ENCODE measurements around the gene DCP1B. TPM values are rescaled to one million over a fixed set of nuclear protein-coding genes. Genes with fewer than 3 reads are reported as not detected.

DCP1B gene
- total RNA-seq, 2 donors from 2014 or later: 18.3 to 35.4 TPM

DNA sequence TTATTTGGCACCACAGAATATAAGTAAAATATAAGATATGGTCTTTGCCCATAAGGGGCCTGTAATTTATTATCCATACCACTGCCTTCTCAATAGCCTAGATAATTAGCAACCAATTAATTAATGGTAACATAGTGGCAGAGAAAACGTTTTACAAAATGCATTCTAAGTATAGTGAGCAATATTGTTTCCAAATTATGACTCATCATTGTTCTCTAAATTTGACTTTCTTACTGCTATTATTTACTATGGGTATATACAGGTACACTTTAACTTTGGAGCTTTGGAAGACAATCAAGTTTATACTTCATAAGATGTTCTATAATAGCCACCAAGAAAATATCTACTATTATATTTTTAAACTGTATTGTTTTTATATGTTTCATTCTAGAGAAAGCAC lies 26.7 kb downstream of the DCP1B start:
- Mint-ChIP-seq H3K27me3 (ENCODE audit: insufficient read depth) (no peaks in the 10 kb centered on the region), H3K36me3 (ENCODE audit: low read depth) (peaks cover 15% of the 10 kb centered on the region), H3K4me3 (no peak overlapping the region), H3K4me1 (no peaks in the 10 kb centered on the region), H3K9me3 (no peaks in the 10 kb centered on the region), H3K27ac (no peak overlapping the region)
- no peak for DNase-seq
- WGBS, 2 experiments (ENCODE audit: insufficient coverage in 1 of 2, insufficient read length in 1 of 2): 86% methylated on average over 1 of the region's 1 CpG; no CpG with 5 or more reads in 1 of the 2 experiments
- TF ChIP-seq, protein P1, sequence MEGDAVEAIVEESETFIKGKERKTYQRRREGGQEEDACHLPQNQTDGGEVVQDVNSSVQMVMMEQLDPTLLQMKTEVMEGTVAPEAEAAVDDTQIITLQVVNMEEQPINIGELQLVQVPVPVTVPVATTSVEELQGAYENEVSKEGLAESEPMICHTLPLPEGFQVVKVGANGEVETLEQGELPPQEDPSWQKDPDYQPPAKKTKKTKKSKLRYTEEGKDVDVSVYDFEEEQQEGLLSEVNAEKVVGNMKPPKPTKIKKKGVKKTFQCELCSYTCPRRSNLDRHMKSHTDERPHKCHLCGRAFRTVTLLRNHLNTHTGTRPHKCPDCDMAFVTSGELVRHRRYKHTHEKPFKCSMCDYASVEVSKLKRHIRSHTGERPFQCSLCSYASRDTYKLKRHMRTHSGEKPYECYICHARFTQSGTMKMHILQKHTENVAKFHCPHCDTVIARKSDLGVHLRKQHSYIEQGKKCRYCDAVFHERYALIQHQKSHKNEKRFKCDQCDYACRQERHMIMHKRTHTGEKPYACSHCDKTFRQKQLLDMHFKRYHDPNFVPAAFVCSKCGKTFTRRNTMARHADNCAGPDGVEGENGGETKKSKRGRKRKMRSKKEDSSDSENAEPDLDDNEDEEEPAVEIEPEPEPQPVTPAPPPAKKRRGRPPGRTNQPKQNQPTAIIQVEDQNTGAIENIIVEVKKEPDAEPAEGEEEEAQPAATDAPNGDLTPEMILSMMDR (conservative IDR thresholded peaks at IDR 0.05): no peak
- Histone ChIP-seq H3K4me3 (ENCODE audit: low read length) (no peak overlapping the region), H3K9me3 (ENCODE audit: control insufficient read depth, low read length) (no peaks in the 10 kb centered on the region), H3K4me1 (ENCODE audit: control insufficient read depth, insufficient read depth, low read length) (no peaks in the 10 kb centered on the region), H3K27ac (ENCODE audit: low read depth, low read length) (no peak overlapping the region), H3K9ac (ENCODE audit: extremely low read depth, low read length, poor library complexity, severe bottlenecking) (no peak overlapping the region), H3K36me3 (ENCODE audit: control insufficient read depth, insufficient read depth, low read length) (no peaks in the 10 kb centered on the region), H3K27me3 (ENCODE audit: control insufficient read depth, insufficient read depth, low read length, poor library complexity, severe bottlenecking) (no peaks in the 10 kb centered on the region)

DNA sequence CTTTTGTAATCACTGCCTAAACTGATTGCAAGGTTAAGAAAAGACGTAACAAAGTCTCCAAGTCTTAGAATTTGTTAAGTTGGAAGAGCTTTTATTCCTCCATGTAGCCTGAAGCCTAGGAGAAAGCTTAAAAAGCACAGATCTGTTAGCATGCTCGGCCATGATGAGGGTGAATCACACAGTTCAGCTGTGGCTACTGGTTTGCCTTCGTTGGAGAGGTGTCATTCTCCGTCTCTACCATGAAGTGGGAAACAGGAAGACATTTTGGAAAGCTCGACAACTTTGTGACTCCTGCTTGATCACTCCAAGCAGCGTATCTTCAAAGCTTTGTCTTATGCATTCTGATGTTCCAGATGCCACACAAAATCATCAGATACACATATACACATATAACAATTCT lies 27.1 kb downstream of the DCP1B start:
- peaks cover 15% of the 10 kb centered on the region for H3K36me3 Mint-ChIP-seq (ENCODE audit: low read depth)
- no peaks in the 10 kb centered on the region for H3K27me3 Mint-ChIP-seq (ENCODE audit: insufficient read depth)
- no peak overlapping the region for H3K9ac ChIP-seq (ENCODE audit: extremely low read depth, low read length, poor library complexity, severe bottlenecking)
- no peak overlapping the region for H3K27ac ChIP-seq (ENCODE audit: low read depth, low read length)
- TF ChIP-seq, protein P1 (conservative IDR thresholded peaks at IDR 0.05): no peak
- no peaks in the 10 kb centered on the region for H3K27me3 ChIP-seq (ENCODE audit: control insufficient read depth, insufficient read depth, low read length, poor library complexity, severe bottlenecking)
- no peak for DNase-seq
- no peaks in the 10 kb centered on the region for H3K9me3 Mint-ChIP-seq
- H3K4me3 Mint-ChIP-seq: no peak overlapping the region
- H3K36me3 ChIP-seq (ENCODE audit: control insufficient read depth, insufficient read depth, low read length): no peaks in the 10 kb centered on the region
- no peak overlapping the region for H3K4me3 ChIP-seq (ENCODE audit: low read length)
- H3K27ac Mint-ChIP-seq: no peak overlapping the region
- H3K4me1 ChIP-seq (ENCODE audit: control insufficient read depth, insufficient read depth, low read length): no peaks in the 10 kb centered on the region
- H3K9me3 ChIP-seq (ENCODE audit: control insufficient read depth, low read length): no peaks in the 10 kb centered on the region
- 92 to 97% methylated on average over 5 to 6 of the region's 6 CpGs for WGBS, 2 experiments (ENCODE audit: insufficient coverage in 1 of 2, insufficient read length in 1 of 2)
- no peaks in the 10 kb centered on the region for H3K4me1 Mint-ChIP-seq

DNA sequence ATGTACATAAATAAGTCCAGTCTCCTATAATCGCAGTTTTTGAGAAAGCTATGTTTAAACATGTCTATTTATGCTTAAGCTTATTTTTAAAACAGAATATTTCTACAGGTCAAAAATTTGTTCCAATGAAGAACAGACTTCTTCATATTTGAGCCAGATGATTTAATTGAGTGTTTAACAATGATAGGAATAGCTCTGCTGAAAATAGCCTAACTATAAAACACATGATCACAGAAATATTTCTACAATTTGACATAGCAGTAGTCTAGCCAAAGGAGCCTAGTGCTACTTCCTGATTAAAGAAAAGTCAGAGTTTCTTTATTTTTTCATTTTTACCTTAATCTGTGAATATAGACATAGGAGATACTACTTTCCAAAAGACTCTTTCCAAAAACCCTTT lies 29.4 kb downstream of the DCP1B start:
- Histone ChIP-seq H3K4me1 (ENCODE audit: control insufficient read depth, insufficient read depth, low read length) (no peaks in the 10 kb centered on the region), H3K4me3 (ENCODE audit: low read length) (no peak overlapping the region), H3K9me3 (ENCODE audit: control insufficient read depth, low read length) (no peaks in the 10 kb centered on the region), H3K27me3 (ENCODE audit: control insufficient read depth, insufficient read depth, low read length, poor library complexity, severe bottlenecking) (no peaks in the 10 kb centered on the region), H3K36me3 (ENCODE audit: control insufficient read depth, insufficient read depth, low read length) (no peaks in the 10 kb centered on the region), H3K27ac (ENCODE audit: low read depth, low read length) (no peak overlapping the region), H3K9ac (ENCODE audit: extremely low read depth, low read length, poor library complexity, severe bottlenecking) (no peak overlapping the region)
- Mint-ChIP-seq H3K4me1 (peaks cover 3% of the 10 kb centered on the region), H3K27ac (no peak overlapping the region), H3K27me3 (ENCODE audit: insufficient read depth) (no peaks in the 10 kb centered on the region), H3K4me3 (no peak overlapping the region), H3K9me3 (no peaks in the 10 kb centered on the region), H3K36me3 (ENCODE audit: low read depth) (peaks cover 11% of the 10 kb centered on the region)
- TF ChIP-seq, protein P1 (conservative IDR thresholded peaks at IDR 0.05): no peak
- DNase-seq: no peak
- WGBS, 2 experiments (ENCODE audit: insufficient coverage in 1 of 2, insufficient read length in 1 of 2): 100% methylated on average over 1 of the region's 1 CpG; no CpG with 5 or more reads in 1 of the 2 experiments

All from endodermal cell (in vitro differentiated cells).